Measurements from ENCODE around the gene PRMT5.
A peak's percentile ranks its signal among the peaks of the same experiment; 100 is the strongest.

Gene PRMT5

GRCh38 chr14:22926316-22926715, 2.9 kb downstream of the PRMT5 start:
- Histone ChIP-seq H2AFZ (ENCODE audit: low read length) (no peak overlapping the region), H3F3A (ENCODE audit: low read depth) (no peaks in the 10 kb centered on the region), H3K4me2 (ENCODE audit: low read depth, low read length, poor library complexity, severe bottlenecking) (peak overlapping the region; percentile 92), H3K9me3 (ENCODE audit: insufficient read depth, low read depth, low read length) (no peaks in the 10 kb centered on the region), H3K4me3 (ENCODE audit: low read length, poor library complexity, severe bottlenecking) (peak overlapping the region; percentile 12), H3K9me2 (replicated peaks; ENCODE audit: low read depth, low read length) (no peaks in the 10 kb centered on the region), H3K27me3 (ENCODE audit: insufficient read depth, low read length, poor library complexity, severe bottlenecking) (no peaks in the 10 kb centered on the region), H3K4me1 (ENCODE audit: insufficient read depth, low read length, poor library complexity, severe bottlenecking) (peaks cover 11% of the 10 kb centered on the region), H3K79me2 (ENCODE audit: insufficient read depth, low read length) (peaks cover 34% of the 10 kb centered on the region), H3K36me3 (ENCODE audit: insufficient read depth, low read length) (peaks cover 28% of the 10 kb centered on the region; the same call in 1 of the 2 replicates), H4K20me1 (ENCODE audit: insufficient read depth, low read length, poor library complexity, severe bottlenecking) (no peaks in the 10 kb centered on the region), H3K9ac (ENCODE audit: low read depth, low read length, poor library complexity, severe bottlenecking) (no peak overlapping the region)
- TF ChIP-seq, protein P1, sequence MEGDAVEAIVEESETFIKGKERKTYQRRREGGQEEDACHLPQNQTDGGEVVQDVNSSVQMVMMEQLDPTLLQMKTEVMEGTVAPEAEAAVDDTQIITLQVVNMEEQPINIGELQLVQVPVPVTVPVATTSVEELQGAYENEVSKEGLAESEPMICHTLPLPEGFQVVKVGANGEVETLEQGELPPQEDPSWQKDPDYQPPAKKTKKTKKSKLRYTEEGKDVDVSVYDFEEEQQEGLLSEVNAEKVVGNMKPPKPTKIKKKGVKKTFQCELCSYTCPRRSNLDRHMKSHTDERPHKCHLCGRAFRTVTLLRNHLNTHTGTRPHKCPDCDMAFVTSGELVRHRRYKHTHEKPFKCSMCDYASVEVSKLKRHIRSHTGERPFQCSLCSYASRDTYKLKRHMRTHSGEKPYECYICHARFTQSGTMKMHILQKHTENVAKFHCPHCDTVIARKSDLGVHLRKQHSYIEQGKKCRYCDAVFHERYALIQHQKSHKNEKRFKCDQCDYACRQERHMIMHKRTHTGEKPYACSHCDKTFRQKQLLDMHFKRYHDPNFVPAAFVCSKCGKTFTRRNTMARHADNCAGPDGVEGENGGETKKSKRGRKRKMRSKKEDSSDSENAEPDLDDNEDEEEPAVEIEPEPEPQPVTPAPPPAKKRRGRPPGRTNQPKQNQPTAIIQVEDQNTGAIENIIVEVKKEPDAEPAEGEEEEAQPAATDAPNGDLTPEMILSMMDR (conservative IDR thresholded peaks at IDR 0.05; ENCODE audit: low read length), result no peak
- TF ChIP-seq EZH2phosphoT487 (IDR thresholded peaks at IDR 0.05; ENCODE audit: borderline replicate concordance), result no peak

DNA sequence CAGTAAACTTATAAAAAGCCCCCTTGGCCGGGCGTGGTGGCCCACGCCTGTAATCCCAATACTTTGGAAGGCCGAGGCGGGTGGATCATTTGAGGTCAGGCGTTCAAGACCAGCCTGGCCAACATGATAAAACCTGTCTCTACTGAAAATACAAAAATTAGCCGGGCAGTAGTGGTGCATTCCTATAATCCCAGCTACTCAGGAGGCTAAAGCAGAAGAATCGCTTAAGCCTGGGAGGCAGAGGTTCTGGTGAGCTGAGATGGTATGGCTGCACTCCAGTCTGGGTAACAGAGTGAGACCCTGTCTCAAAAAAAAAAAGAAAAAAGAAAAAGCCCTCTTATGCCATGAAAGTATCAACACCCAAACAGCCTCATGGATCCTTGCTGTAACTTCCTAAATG, 3.7 kb downstream of the PRMT5 start:
- peaks cover 34% of the 10 kb centered on the region for H3K79me2 ChIP-seq (ENCODE audit: insufficient read depth, low read length)

DNA sequence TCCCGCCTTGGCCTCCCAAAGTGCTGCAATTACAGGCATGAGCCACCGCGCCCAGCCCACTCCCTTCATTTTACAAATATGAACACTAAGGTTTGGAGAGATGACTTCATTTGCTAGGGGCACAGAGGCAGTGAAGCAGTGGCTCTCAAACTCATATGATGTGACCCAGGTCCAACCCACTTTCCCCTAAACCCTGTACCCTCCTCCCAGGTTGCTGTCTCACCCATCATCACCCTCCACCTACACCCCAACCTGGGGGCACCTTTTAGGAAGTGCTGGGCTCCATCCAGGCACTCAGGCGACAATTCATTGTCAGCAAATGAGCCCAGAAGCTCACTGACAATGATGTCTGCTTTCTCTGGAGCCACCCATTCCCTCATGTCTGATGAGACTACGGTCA, 5.4 kb downstream of the PRMT5 start:
- TF ChIP-seq, protein P1 (conservative IDR thresholded peaks at IDR 0.05; ENCODE audit: low read length), result no peak
- no peak for TF ChIP-seq EZH2phosphoT487 (IDR thresholded peaks at IDR 0.05; ENCODE audit: borderline replicate concordance)
- H3K4me2 ChIP-seq (ENCODE audit: low read depth, low read length, poor library complexity, severe bottlenecking), result no peak overlapping the region
- H3K9me2 ChIP-seq (replicated peaks; ENCODE audit: low read depth, low read length), result no peaks in the 10 kb centered on the region
- H3F3A ChIP-seq (ENCODE audit: low read depth), result no peaks in the 10 kb centered on the region
- no peak overlapping the region for H3K9ac ChIP-seq (ENCODE audit: low read depth, low read length, poor library complexity, severe bottlenecking)
- H3K79me2 ChIP-seq (ENCODE audit: insufficient read depth, low read length), result peaks cover 30% of the 10 kb centered on the region
- H3K27me3 ChIP-seq (ENCODE audit: insufficient read depth, low read length, poor library complexity, severe bottlenecking), result no peaks in the 10 kb centered on the region
- no peak overlapping the region for H2AFZ ChIP-seq (ENCODE audit: low read length)
- H3K36me3 ChIP-seq (ENCODE audit: insufficient read depth, low read length), result peaks cover 38% of the 10 kb centered on the region; the same call in 1 of the 2 replicates
- H4K20me1 ChIP-seq (ENCODE audit: insufficient read depth, low read length, poor library complexity, severe bottlenecking), result no peaks in the 10 kb centered on the region
- peaks cover 11% of the 10 kb centered on the region for H3K4me1 ChIP-seq (ENCODE audit: insufficient read depth, low read length, poor library complexity, severe bottlenecking)
- H3K4me3 ChIP-seq (ENCODE audit: low read length, poor library complexity, severe bottlenecking), result no peak overlapping the region
- no peaks in the 10 kb centered on the region for H3K9me3 ChIP-seq (ENCODE audit: insufficient read depth, low read depth, low read length)

More for the DNA sequence above, 3.7 kb downstream of the PRMT5 start:
- Histone ChIP-seq H3K4me2 (ENCODE audit: low read depth, low read length, poor library complexity, severe bottlenecking) (peak overlapping the region; percentile 92), H3K9ac (ENCODE audit: low read depth, low read length, poor library complexity, severe bottlenecking) (peak overlapping the region; percentile 24), H3K36me3 (ENCODE audit: insufficient read depth, low read length) (peaks cover 33% of the 10 kb centered on the region; the same call in 1 of the 2 replicates), H3K9me3 (ENCODE audit: insufficient read depth, low read depth, low read length) (no peaks in the 10 kb centered on the region), H3F3A (ENCODE audit: low read depth) (no peaks in the 10 kb centered on the region), H3K27me3 (ENCODE audit: insufficient read depth, low read length, poor library complexity, severe bottlenecking) (no peaks in the 10 kb centered on the region), H3K9me2 (replicated peaks; ENCODE audit: low read depth, low read length) (no peaks in the 10 kb centered on the region), H4K20me1 (ENCODE audit: insufficient read depth, low read length, poor library complexity, severe bottlenecking) (no peaks in the 10 kb centered on the region), H3K4me3 (ENCODE audit: low read length, poor library complexity, severe bottlenecking) (no peak overlapping the region), H3K4me1 (ENCODE audit: insufficient read depth, low read length, poor library complexity, severe bottlenecking) (peaks cover 11% of the 10 kb centered on the region), H2AFZ (ENCODE audit: low read length) (no peak overlapping the region)
- TF ChIP-seq EZH2phosphoT487 (IDR thresholded peaks at IDR 0.05; ENCODE audit: borderline replicate concordance), result no peak
- TF ChIP-seq, protein P1 (conservative IDR thresholded peaks at IDR 0.05; ENCODE audit: low read length), result no peak
